H1 (cell line): ENCODE results near the gene TNS1. TPM values are rescaled to one million over a fixed set of nuclear protein-coding genes. Genes with fewer than 3 reads are reported as not detected.
A peak's percentile ranks its signal among the peaks of the same experiment; 100 is the strongest.

Experiments used
- CTCF ChIA-PET: fragments of 300-600 bp; sonication (Branson Sonifier 250); formaldehyde crosslinking; loops from one replicate; lab custom pipeline; 2021; ENCODE audit not compliant: partially characterized antibody; lab: Charles Lee
- POLR2A ChIA-PET: fragments of 300-600 bp; sonication (Branson Sonifier 250); formaldehyde crosslinking; loops from one replicate; lab custom pipeline; 2021; ENCODE audit warnings: inconsistent platforms; ENCODE audit not compliant: partially characterized antibody; lab: Charles Lee
- DNase-seq, 2 experiments: peaks; one replicate each; pipeline versions ENCODE4 v3.0.0 to v3.0.0-alpha.2; 2010 to 2022; ENCODE audit warnings: low spot score in 2 of 2, low read depth in 1 of 2, mixed read lengths in 1 of 2
- FAIRE-seq: peaks from 2 replicates; lab custom pipeline; 2011; peaks lifted over from hg19 to GRCh38; lab: Jason Lieb, UNC
- H2AFZ ChIP-seq: 2 replicates; pipeline ENCODE4 v1.8.1; 2012; ENCODE audit warnings: low read length, inconsistent platforms
- H2AK5ac ChIP-seq: 2 replicates; pipeline ENCODE4 v1.6.1; 2013; ENCODE audit warnings: low read depth, low read length
- H2BK120ac ChIP-seq: replicated peaks from 2 replicates; pipeline ENCODE3; 2013; ENCODE audit warnings: low read depth, low read length, inconsistent platforms
- H2BK12ac ChIP-seq: 2 replicates; pipeline ENCODE4 v1.6.1; 2013; ENCODE audit warnings: low read depth, low read length
- H2BK15ac ChIP-seq: 2 replicates; pipeline ENCODE4 v1.6.1; 2013; ENCODE audit warnings: low read length
- H2BK20ac ChIP-seq: 2 replicates; pipeline ENCODE4 v1.6.1; 2013; ENCODE audit warnings: low read length
- H2BK5ac ChIP-seq: 2 replicates; pipeline ENCODE4 v1.6.1; 2013; ENCODE audit warnings: low read depth, low read length
- H3K14ac ChIP-seq: 2 replicates; pipeline ENCODE4 v1.6.1; 2013; ENCODE audit warnings: inconsistent platforms; ENCODE audit not compliant: insufficient read length
- H3K18ac ChIP-seq: 2 replicates; pipeline ENCODE4 v1.6.1; 2013; ENCODE audit warnings: low read length; ENCODE audit errors: extremely low read depth
- H3K23ac ChIP-seq: 2 replicates; pipeline ENCODE4 v1.6.1; 2013; ENCODE audit warnings: inconsistent platforms; ENCODE audit not compliant: insufficient read length
- H3K23me2 ChIP-seq: 2 replicates; pipeline ENCODE4 v1.6.1; 2013; ENCODE audit warnings: low read depth, low read length
- H3K27ac ChIP-seq: 2 replicates; pipeline ENCODE4 v1.6.1; 2011; ENCODE audit warnings: low read depth, low read length, inconsistent platforms
- H3K27me3 ChIP-seq, 4 experiments: replicated peaks in 1 of 4; 1 replicate in 1 of 4; 2 replicates in 3 of 4; pipeline versions ENCODE4 v1.6.1 to v1.8.1; 2011 to 2013; ENCODE audit warnings: low read length in 3 of 4, mild to moderate bottlenecking in 3 of 4, inconsistent platforms in 2 of 4, mixed read lengths in 2 of 4, moderate library complexity in 1 of 4; ENCODE audit not compliant: control insufficient read depth in 3 of 4, insufficient read depth in 3 of 4; ENCODE audit errors: extremely low read depth in 1 of 4
- H3K36me3 ChIP-seq, 4 experiments: 2 replicates each; pipeline versions ENCODE4 v1.6.1 to v1.8.1; 2011 to 2013; ENCODE audit warnings: mild to moderate bottlenecking in 4 of 4, low read length in 3 of 4, moderate library complexity in 2 of 4, control low read depth in 1 of 4, inconsistent platforms in 1 of 4; ENCODE audit not compliant: insufficient read depth in 4 of 4, control insufficient read depth in 2 of 4
- H3K4ac ChIP-seq: replicated peaks from 2 replicates; pipeline ENCODE3; 2013; ENCODE audit warnings: low read length, low read depth, mixed read lengths, inconsistent platforms; ENCODE audit not compliant: insufficient read length
- H3K4me1 ChIP-seq, 4 experiments: replicated peaks in 1 of 4; 1 replicate in 1 of 4; 2 replicates in 3 of 4; pipeline versions ENCODE4 v1.6.1 to v1.8.1; 2011 to 2013; ENCODE audit warnings: low read length in 3 of 4, inconsistent platforms in 2 of 4, mixed read lengths in 1 of 4; ENCODE audit not compliant: insufficient read depth in 4 of 4, control insufficient read depth in 3 of 4
- H3K4me2 ChIP-seq, 2 experiments: 2 replicates each; pipeline versions ENCODE4 v1.6.1 to v1.8.1; 2011 to 2013; ENCODE audit warnings: low read depth in 2 of 2, low read length in 2 of 2, control low read depth in 1 of 2, inconsistent platforms in 1 of 2, mild to moderate bottlenecking in 1 of 2; ENCODE audit not compliant: insufficient read depth in 1 of 2
- H3K4me3 ChIP-seq, 4 experiments: fragments of 200-600, 300-600 bp in 1 of 4; sonication (generic), shearing (Covaris generic), sonication (Bioruptor Twin) in 1 of 4; 2 replicates each; pipeline versions ENCODE4 v1.5.1 to v1.8.1; 2011 to 2016; ENCODE audit warnings: low read length in 4 of 4, low read depth in 3 of 4, control low read depth in 2 of 4, inconsistent platforms in 2 of 4, mild to moderate bottlenecking in 2 of 4, mixed read lengths in 1 of 4, moderate library complexity in 1 of 4; ENCODE audit not compliant: insufficient read depth in 2 of 4; ENCODE audit errors: extremely low read depth in 1 of 4
- H3K56ac ChIP-seq: replicated peaks from 2 replicates; pipeline ENCODE3; 2013; ENCODE audit warnings: low read depth, mild to moderate bottlenecking, mixed read lengths, low read length, inconsistent platforms; ENCODE audit not compliant: insufficient read length
- H3K79me1 ChIP-seq: 2 replicates; pipeline ENCODE4 v1.6.1; 2013; ENCODE audit warnings: low read depth, low read length, control low read depth
- H3K79me2 ChIP-seq, 2 experiments: 2 replicates each; pipeline versions ENCODE4 v1.6.1 to v1.8.1; 2012 to 2013; ENCODE audit warnings: low read length in 2 of 2, mild to moderate bottlenecking in 2 of 2, inconsistent platforms in 1 of 2; ENCODE audit not compliant: insufficient read depth in 2 of 2, control insufficient read depth in 1 of 2
- H3K9ac ChIP-seq, 4 experiments: replicated peaks in 1 of 4; 1 replicate in 1 of 4; 2 replicates in 3 of 4; pipeline versions ENCODE4 v1.6.1 to v1.8.1; 2011 to 2013; ENCODE audit warnings: low read depth in 3 of 4, low read length in 3 of 4, control low read depth in 2 of 4, mild to moderate bottlenecking in 2 of 4, moderate library complexity in 2 of 4, inconsistent platforms in 1 of 4; ENCODE audit errors: extremely low read depth in 1 of 4
- H3K9me3 ChIP-seq, 2 experiments: 2 replicates each; pipeline versions ENCODE4 v1.6.1 to v1.8.1; 2012 to 2013; ENCODE audit warnings: mild to moderate bottlenecking in 2 of 2, moderate library complexity in 2 of 2, control low read depth in 1 of 2, inconsistent platforms in 1 of 2, low read depth in 1 of 2, low read length in 1 of 2, mixed read lengths in 1 of 2; ENCODE audit not compliant: insufficient read depth in 2 of 2
- H4K20me1 ChIP-seq, 2 experiments: replicated peaks in 1 of 2; 2 replicates each; pipeline versions ENCODE3 to v1.8.1; 2011 to 2013; ENCODE audit warnings: inconsistent platforms in 2 of 2, low read length in 2 of 2, mild to moderate bottlenecking in 1 of 2; ENCODE audit not compliant: insufficient read depth in 2 of 2, control insufficient read depth in 1 of 2
- H4K5ac ChIP-seq: 2 replicates; pipeline ENCODE4 v1.6.1; 2013; ENCODE audit warnings: low read length, low read depth, mixed read lengths, inconsistent platforms; ENCODE audit not compliant: insufficient read length
- H4K8ac ChIP-seq: 2 replicates; pipeline ENCODE4 v1.8.0; 2013; ENCODE audit warnings: mild to moderate bottlenecking, moderate library complexity, low read length, inconsistent platforms; ENCODE audit not compliant: insufficient read depth; ENCODE audit errors: extremely low read depth
- H4K91ac ChIP-seq: replicated peaks from 2 replicates; pipeline ENCODE3; 2013; ENCODE audit warnings: low read length, mixed read lengths, inconsistent platforms; ENCODE audit not compliant: insufficient read length
- EZH2 ChIP-seq: fragments of 200-600 bp; sonication (generic); IDR thresholded peaks from 2 replicates; pipeline ENCODE4 v1.7.1; 2012; ENCODE audit warnings: low read depth, mild to moderate bottlenecking, moderate library complexity, low read length, inconsistent platforms; ENCODE audit not compliant: severe bottlenecking
- KDM4A ChIP-seq: IDR thresholded peaks from one replicate; pipeline ENCODE4 v1.7.1; 2012; ENCODE audit warnings: low read depth, mild to moderate bottlenecking, moderate library complexity, low read length, inconsistent platforms; ENCODE audit not compliant: severe bottlenecking
- RAD21 ChIP-seq, 2 experiments: IDR thresholded peaks in 1 of 2; conservative IDR thresholded peaks in 1 of 2; 2 replicates each; pipeline ENCODE4 v1.6.1; 2011; ENCODE audit warnings: low read depth in 2 of 2, low read length in 2 of 2, improper control_type of control experiment in 1 of 2, inconsistent platforms in 1 of 2, mild to moderate bottlenecking in 1 of 2, moderate library complexity in 1 of 2
- SIN3A ChIP-seq, 2 experiments: IDR thresholded peaks in 1 of 2; conservative IDR thresholded peaks in 1 of 2; 2 replicates each; pipeline ENCODE4 v1.6.1; 2011 to 2012; ENCODE audit warnings: low read length in 2 of 2, improper control_type of control experiment in 1 of 2, low read depth in 1 of 2, mild to moderate bottlenecking in 1 of 2
- SIX5 ChIP-seq: IDR thresholded peaks from 2 replicates; pipeline ENCODE4 v1.6.1; 2011; ENCODE audit warnings: mild to moderate bottlenecking, low read depth, low read length
- WGBS, 2 experiments: shearing (Covaris generic) in 1 of 2; methylation state at CpG; one replicate each; pipeline versions ENCODE4 v1.1.6 to v1.1.7; 2013 to 2015; ENCODE audit warnings: low lambda C conversion rate in 2 of 2, mixed read lengths in 2 of 2, inconsistent platforms in 1 of 2, low coverage in 1 of 2, missing lambda C conversion rate in 1 of 2; ENCODE audit not compliant: insufficient replicate concordance in 2 of 2, insufficient coverage in 1 of 2, insufficient read length in 1 of 2; ENCODE audit errors: extremely low coverage in 1 of 2, missing lambda C conversion rate in 1 of 2; 5-methylcytosine and 5-hydroxymethylcytosine counted together
- polyA plus RNA-seq, 7 experiments: library from polyadenylated mRNA; depleted of rRNA in 3 of 7; stranded (reverse) in 5 of 7; unstranded in 2 of 7; fragments of >200 nt in 5 of 7; fragments of 200-250 nt in 2 of 7; gene quantifications; 1 replicate in 5 of 7; 2 replicates in 1 of 7; 4 replicates in 1 of 7; pipeline versions ENCODE4 v1.2.1 to v1.2.3, GENCODE V29; 2011 to 2013; ENCODE audit warnings: missing spikeins in 2 of 7, mixed read lengths in 2 of 7
- total RNA-seq: library from RNA; stranded (reverse); fragmentation: NEBNext Ultra II Directional; extraction: Animal tissue kit (Norgen Biotek cat#: 25700); gene quantifications from 2 replicates; pipeline ENCODE4 v1.2.1, GENCODE V29; 2021
- TF ChIP-seq, protein P1 (sequence below), 3 experiments: IDR thresholded peaks; 1 replicate in 2 of 3; 2 replicates in 1 of 3; pipeline versions ENCODE4 v1.5.1 to v1.6.1; 2011; ENCODE audit warnings: low read length in 3 of 3, mild to moderate bottlenecking in 3 of 3, inconsistent platforms in 2 of 3, low read depth in 1 of 3, moderate library complexity in 1 of 3; ENCODE audit not compliant: insufficient read depth in 1 of 3; ENCODE audit errors: control extremely low read depth in 1 of 3

The TNS1 gene
- total and polyA plus RNA-seq, 2 of the 8 experiments (the other 6 are each of a cell fraction or from before 2014, with no cell fraction given) = 1.5 to 5.1 TPM

DNA sequence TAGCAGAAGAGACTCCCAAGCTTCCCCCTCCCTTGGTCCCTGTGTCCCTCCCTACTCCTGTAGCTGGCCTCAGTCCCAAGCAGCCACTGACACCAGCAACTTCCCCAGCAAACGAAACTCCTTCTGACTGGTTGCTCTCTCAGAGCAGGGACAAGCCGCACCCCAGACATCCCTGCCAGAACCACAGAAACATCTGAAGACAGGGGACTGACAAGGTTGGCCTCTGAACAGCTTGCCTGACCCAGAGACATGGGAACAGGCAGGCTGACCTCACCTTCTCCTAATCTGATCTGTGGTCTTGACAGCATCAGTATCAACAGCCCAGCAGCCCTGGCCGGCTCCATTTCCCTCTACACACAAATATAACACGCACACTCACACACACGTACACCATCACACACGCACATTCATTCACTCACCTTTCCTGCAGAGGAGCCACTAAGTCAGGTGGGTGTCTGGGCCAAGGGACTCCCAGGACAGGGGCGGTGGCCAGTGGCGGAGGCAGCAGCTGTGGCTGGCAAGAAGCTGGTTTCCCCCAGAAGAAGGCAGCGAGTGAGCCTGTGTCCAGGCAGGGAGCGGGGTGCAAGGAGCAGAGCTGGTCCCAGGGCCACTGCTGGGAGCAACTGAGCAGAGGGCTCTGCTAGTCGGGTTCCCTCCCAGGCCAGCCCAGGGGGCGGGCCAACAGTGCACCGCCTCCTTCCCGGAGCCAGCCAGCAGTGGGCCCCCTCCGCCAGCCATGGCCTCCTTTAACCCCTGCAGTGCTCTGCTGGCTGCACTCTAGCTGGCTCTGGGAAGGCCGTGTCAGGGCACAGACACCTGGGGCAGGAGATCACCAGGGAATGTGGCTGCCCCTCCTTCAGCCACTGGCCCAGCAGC, 59.1 kb downstream of the TNS1 start:
- H2BK20ac ChIP-seq = no peak overlapping the region; the same call in 1 of the 2 replicates
- H3K14ac ChIP-seq = no peak overlapping the region
- peak overlapping the region; percentile 18; the same call in 1 of the 2 replicates for H2BK12ac ChIP-seq
- peaks cover 3 to 16% (median 9%) of the 10 kb centered on the region in 4 experiments for H3K4me1 ChIP-seq
- no peak overlapping the region for H3K27ac ChIP-seq
- H3K9ac ChIP-seq = peak overlapping the region in 1 of 4 experiments; percentile 12; a peak in 1 of 7 replicates
- peak overlapping the region; percentile 18 to 61; a peak in 3 of 4 replicates for H3K4me2 ChIP-seq
- no peak overlapping the region for H2BK120ac ChIP-seq
- H2BK15ac ChIP-seq = peak overlapping the region; percentile 88; the same call in 1 of the 2 replicates
- H3K79me1 ChIP-seq = no peaks in the 10 kb centered on the region; the same call in 1 of the 2 replicates
- 30 to 100% methylated on average over 3 to 14 of the region's 16 CpGs for WGBS, 2 experiments
- no peak overlapping the region for H4K5ac ChIP-seq
- no peak overlapping the region for H3K56ac ChIP-seq
- H3K23me2 ChIP-seq = no peaks in the 10 kb centered on the region; the same call in 1 of the 2 replicates
- no peaks in the 10 kb centered on the region for H3K36me3 ChIP-seq
- no peaks in the 10 kb centered on the region for H3K9me3 ChIP-seq
- FAIRE-seq (no peak), DNase-seq (peak in 1 of 2 experiments; percentile 83)
- H3K23ac ChIP-seq = no peak overlapping the region
- ChIA-PET POLR2A (interaction anchor here (1.2 kb wide), 1 partner anchor 58 kb away, joined by 3 read pairs; no protein-coding TSS in a partner anchor), CTCF (interaction anchor here (0.9 to 22.2 kb wide), 23 partner anchors 8 to 158 kb away, joined by 3 to 480 read pairs (median 4); no protein-coding TSS in a partner anchor)
- H3K4ac ChIP-seq = no peak overlapping the region
- no peaks in the 10 kb centered on the region for H4K20me1 ChIP-seq
- H3K27me3 ChIP-seq = no peaks in the 10 kb centered on the region
- peak overlapping the region; percentile 59; the same call in 1 of the 2 replicates for H2AK5ac ChIP-seq
- no peak overlapping the region for H4K91ac ChIP-seq
- H4K8ac ChIP-seq = no peak overlapping the region; the same call in 1 of the 2 replicates
- H3K79me2 ChIP-seq = no peaks in the 10 kb centered on the region
- H3K18ac ChIP-seq = peak overlapping the region; percentile 79; the same call in 1 of the 2 replicates
- H3K4me3 ChIP-seq = 0 out of 8 replicates have a peak overlapping the region, but pooled peaks of 1 of the 4 experiments have one; percentile 10
- peak overlapping the region; percentile 68; the same call in 1 of the 2 replicates for H2BK5ac ChIP-seq
- H2AFZ ChIP-seq = no peak overlapping the region
- TF ChIP-seq RAD21 (IDR thresholded peaks at IDR 0.05 in 1 of 2, conservative IDR thresholded peaks at IDR 0.05 in 1 of 2; ENCODE audit: low read depth in 2 of 2, low read length in 2 of 2) (peak; percentile 43 to 61; a peak in 3 of 4 replicates), SIX5 (no peak), SIN3A (conservative IDR thresholded peaks at IDR 0.05 in 1 of 2, IDR thresholded peaks at IDR 0.05 in 1 of 2; ENCODE audit: low read depth in 1 of 2, low read length in 2 of 2) (no peak), KDM4A (no peak), EZH2 (no peak)
- TF ChIP-seq, protein P1, sequence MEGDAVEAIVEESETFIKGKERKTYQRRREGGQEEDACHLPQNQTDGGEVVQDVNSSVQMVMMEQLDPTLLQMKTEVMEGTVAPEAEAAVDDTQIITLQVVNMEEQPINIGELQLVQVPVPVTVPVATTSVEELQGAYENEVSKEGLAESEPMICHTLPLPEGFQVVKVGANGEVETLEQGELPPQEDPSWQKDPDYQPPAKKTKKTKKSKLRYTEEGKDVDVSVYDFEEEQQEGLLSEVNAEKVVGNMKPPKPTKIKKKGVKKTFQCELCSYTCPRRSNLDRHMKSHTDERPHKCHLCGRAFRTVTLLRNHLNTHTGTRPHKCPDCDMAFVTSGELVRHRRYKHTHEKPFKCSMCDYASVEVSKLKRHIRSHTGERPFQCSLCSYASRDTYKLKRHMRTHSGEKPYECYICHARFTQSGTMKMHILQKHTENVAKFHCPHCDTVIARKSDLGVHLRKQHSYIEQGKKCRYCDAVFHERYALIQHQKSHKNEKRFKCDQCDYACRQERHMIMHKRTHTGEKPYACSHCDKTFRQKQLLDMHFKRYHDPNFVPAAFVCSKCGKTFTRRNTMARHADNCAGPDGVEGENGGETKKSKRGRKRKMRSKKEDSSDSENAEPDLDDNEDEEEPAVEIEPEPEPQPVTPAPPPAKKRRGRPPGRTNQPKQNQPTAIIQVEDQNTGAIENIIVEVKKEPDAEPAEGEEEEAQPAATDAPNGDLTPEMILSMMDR (IDR thresholded peaks at IDR 0.05; ENCODE audit: control extremely low read depth in 1 of 3, insufficient read depth in 1 of 3, low read depth in 1 of 3, low read length in 3 of 3) = peak; percentile 27 to 43 (median 34); a peak in 3 of 4 replicates
